H9 (cell line): ENCODE results near the gene ARHGAP4. TPM values are rescaled to one million over a fixed set of nuclear protein-coding genes. Genes with fewer than 3 reads are reported as not detected.
A peak's percentile ranks its signal among the peaks of the same experiment; 100 is the strongest.

Experiments used
- DNase-seq: peaks from one replicate; pipeline ENCODE4 v3.0.0-alpha.2; 2017
- H2AFZ ChIP-seq: one replicate; pipeline ENCODE4 v1.6.1; 2013; ENCODE audit warnings: mild to moderate bottlenecking, low read length, control low read depth, moderate library complexity
- H2AK5ac ChIP-seq: 2 replicates; pipeline ENCODE4 v1.6.1; 2013; ENCODE audit warnings: low read length, control low read depth, mixed read lengths; ENCODE audit not compliant: insufficient read length
- H2BK120ac ChIP-seq: one replicate; pipeline ENCODE4 v1.6.1; 2013; ENCODE audit warnings: low read depth, mild to moderate bottlenecking, low read length, control low read depth, inconsistent platforms; ENCODE audit not compliant: poor library complexity, severe bottlenecking
- H2BK12ac ChIP-seq: 2 replicates; pipeline ENCODE4 v1.6.1; 2013; ENCODE audit warnings: low read length, control low read depth, mixed read lengths, low read depth; ENCODE audit not compliant: insufficient read length
- H2BK15ac ChIP-seq: 2 replicates; pipeline ENCODE4 v1.6.1; 2013; ENCODE audit warnings: low read depth, low read length, control low read depth
- H2BK20ac ChIP-seq: one replicate; pipeline ENCODE4 v1.6.1; 2013; ENCODE audit warnings: low read depth, mild to moderate bottlenecking, low read length, control low read depth, inconsistent platforms; ENCODE audit not compliant: poor library complexity, severe bottlenecking
- H2BK5ac ChIP-seq: 2 replicates; pipeline ENCODE4 v1.6.1; 2013; ENCODE audit warnings: low read length, control low read depth, mixed read lengths; ENCODE audit not compliant: insufficient read length
- H3K14ac ChIP-seq: 2 replicates; pipeline ENCODE4 v1.6.1; 2013; ENCODE audit warnings: low read length, control low read depth; ENCODE audit not compliant: insufficient read depth
- H3K18ac ChIP-seq: 2 replicates; pipeline ENCODE4 v1.6.1; 2013; ENCODE audit warnings: low read depth, mild to moderate bottlenecking, mixed read lengths, low read length, control low read depth; ENCODE audit not compliant: insufficient read length
- H3K23ac ChIP-seq: 2 replicates; pipeline ENCODE4 v1.6.1; 2013; ENCODE audit warnings: low read length, control low read depth, mixed read lengths, low read depth; ENCODE audit not compliant: insufficient read length
- H3K23me2 ChIP-seq: 2 replicates; pipeline ENCODE4 v1.6.1; 2013; ENCODE audit warnings: low read depth, mild to moderate bottlenecking, mixed read lengths, low read length, control low read depth; ENCODE audit not compliant: insufficient read length, poor library complexity, severe bottlenecking
- H3K27ac ChIP-seq: 2 replicates; pipeline ENCODE4 v1.5.1; 2013; ENCODE audit warnings: low read length, control low read depth, mixed read lengths, low read depth; ENCODE audit not compliant: insufficient read length
- H3K27me3 ChIP-seq: 2 replicates; pipeline ENCODE4 v1.6.1; 2013; ENCODE audit warnings: low read length, control low read depth, inconsistent platforms; ENCODE audit not compliant: insufficient read depth
- H3K4ac ChIP-seq: 2 replicates; pipeline ENCODE4 v1.6.1; 2013; ENCODE audit warnings: low read depth, mild to moderate bottlenecking, control low read depth, inconsistent platforms, low read length, moderate library complexity
- H3K4me1 ChIP-seq: 2 replicates; pipeline ENCODE4 v1.6.1; 2013; ENCODE audit warnings: low read length, control low read depth, inconsistent platforms; ENCODE audit not compliant: insufficient read depth
- H3K4me2 ChIP-seq: 2 replicates; pipeline ENCODE4 v1.6.1; 2013; ENCODE audit warnings: low read length, control low read depth, mixed read lengths; ENCODE audit not compliant: insufficient read length, insufficient read depth
- H3K56ac ChIP-seq: 2 replicates; pipeline ENCODE4 v1.6.1; 2013; ENCODE audit warnings: low read depth, mild to moderate bottlenecking, mixed read lengths, low read length, control low read depth; ENCODE audit not compliant: insufficient read length
- H3K79me1 ChIP-seq: 2 replicates; pipeline ENCODE4 v1.6.1; 2013; ENCODE audit warnings: low read depth, mild to moderate bottlenecking, moderate library complexity, low read length, control low read depth, inconsistent platforms; ENCODE audit not compliant: insufficient read depth, poor library complexity, severe bottlenecking
- H3K79me2 ChIP-seq: 2 replicates; pipeline ENCODE4 v1.6.1; 2013; ENCODE audit warnings: low read length, control low read depth, inconsistent platforms; ENCODE audit not compliant: insufficient read depth
- H3K9ac ChIP-seq: 2 replicates; pipeline ENCODE4 v1.6.1; 2013; ENCODE audit warnings: low read length, control low read depth, mixed read lengths; ENCODE audit not compliant: insufficient read length; ENCODE audit errors: extremely low read depth
- H3K9me3 ChIP-seq: one replicate; pipeline ENCODE4 v1.6.1; 2013; ENCODE audit warnings: low read depth, low read length, inconsistent platforms; ENCODE audit not compliant: control insufficient read depth
- H3T11ph ChIP-seq: one replicate; pipeline ENCODE4 v1.6.1; 2013; ENCODE audit warnings: mild to moderate bottlenecking, low read length, control low read depth, inconsistent platforms
- H4K20me1 ChIP-seq: one replicate; pipeline ENCODE4 v1.6.1; 2013; ENCODE audit not compliant: control insufficient read depth, insufficient read length, insufficient read depth
- H4K5ac ChIP-seq: 2 replicates; pipeline ENCODE4 v1.6.1; 2013; ENCODE audit warnings: low read depth, mild to moderate bottlenecking, mixed read lengths, low read length, control low read depth; ENCODE audit not compliant: insufficient read length
- H4K8ac ChIP-seq: replicated peaks from 2 replicates; pipeline ENCODE4 v1.6.1; 2013; ENCODE audit warnings: low read length, control low read depth, mixed read lengths, low read depth; ENCODE audit not compliant: insufficient read length
- H4K91ac ChIP-seq: 2 replicates; pipeline ENCODE4 v1.6.1; 2013; ENCODE audit warnings: low read depth, mild to moderate bottlenecking, moderate library complexity, mixed read lengths, low read length, control low read depth; ENCODE audit not compliant: insufficient read length
- H3K27ac Mint-ChIP-seq, 3 experiments: 2 replicates in 2 of 3; 3 replicates in 1 of 3; pipeline ENCODE4 v1.8.0; 2020 to 2021; ENCODE audit warnings: mixed read lengths in 3 of 3, mild to moderate bottlenecking in 1 of 3, moderate library complexity in 1 of 3
- H3K27me3 Mint-ChIP-seq: 2 replicates; pipeline ENCODE4 v1.8.0; 2021; ENCODE audit warnings: low read depth, mild to moderate bottlenecking, moderate library complexity, mixed read lengths
- H3K36me3 Mint-ChIP-seq, 3 experiments: 2 replicates in 2 of 3; 3 replicates in 1 of 3; pipeline ENCODE4 v1.8.0; 2020 to 2021; ENCODE audit warnings: low read depth in 3 of 3, mixed read lengths in 3 of 3; ENCODE audit not compliant: insufficient read depth in 1 of 3
- H3K4me1 Mint-ChIP-seq, 2 experiments: 2 replicates each; pipeline ENCODE4 v1.8.0; 2020; ENCODE audit warnings: mixed read lengths in 2 of 2
- H3K4me3 Mint-ChIP-seq, 2 experiments: 2 replicates in 1 of 2; 3 replicates in 1 of 2; pipeline ENCODE4 v1.8.0; 2020 to 2021; ENCODE audit warnings: mild to moderate bottlenecking in 2 of 2, mixed read lengths in 2 of 2, moderate library complexity in 1 of 2
- H3K9me3 Mint-ChIP-seq, 2 experiments: 2 replicates in 1 of 2; 3 replicates in 1 of 2; pipeline ENCODE4 v1.8.0; 2020; ENCODE audit warnings: mild to moderate bottlenecking in 2 of 2, mixed read lengths in 2 of 2, moderate library complexity in 1 of 2
- CTCF ChIP-seq: fragments of 200-600 bp; sonication (generic); conservative IDR thresholded peaks from 3 replicates; pipeline ENCODE4 v1.8.0; 2021; ENCODE audit warnings: antibody characterized with exemption, mild to moderate bottlenecking
- WGBS: extraction: QIAGEN DNeasy Blood & Tissue Kit; methylation state at CpG from one replicate; pipeline ENCODE4 v1.1.7; 2013; ENCODE audit warnings: missing lambda C conversion rate, low lambda C conversion rate, mixed read lengths; ENCODE audit not compliant: insufficient read length; ENCODE audit errors: extremely low coverage; 5-methylcytosine and 5-hydroxymethylcytosine counted together
- total RNA-seq: library from RNA; stranded (reverse); gene quantifications from 2 replicates; pipeline ENCODE4 v1.2.1, GENCODE V29; 2021

Gene ARHGAP4
- total RNA-seq, 1 experiment from 2014 or later, result 37.8 TPM

GRCh38 chrX:153935326-153935851 is 9.3 kb upstream of the ARHGAP4 start:
- no peak overlapping the region for H4K91ac ChIP-seq
- peaks cover 8 to 23% of the 10 kb centered on the region in 2 experiments; a peak in 3 of 4 replicates for H3K4me1 Mint-ChIP-seq
- H2AFZ ChIP-seq, result no peak overlapping the region
- H3K23me2 ChIP-seq, result peaks cover 7% of the 10 kb centered on the region
- H3K4ac ChIP-seq, result no peak overlapping the region
- H3K14ac ChIP-seq, result no peak overlapping the region
- no peaks in the 10 kb centered on the region for H3K4me1 ChIP-seq
- H3K9ac ChIP-seq, result no peak overlapping the region
- H4K8ac ChIP-seq, result no peak overlapping the region
- H2BK120ac ChIP-seq, result no peak overlapping the region
- peak overlapping the region; percentile 50 to 77 for H3K4me3 Mint-ChIP-seq
- H3K79me2 ChIP-seq, result no peaks in the 10 kb centered on the region; the same call in 1 of the 2 replicates
- no peak overlapping the region for H2BK12ac ChIP-seq
- no peak overlapping the region for H3K18ac ChIP-seq
- H3K27ac Mint-ChIP-seq, result no peak overlapping the region
- H3K36me3 Mint-ChIP-seq, result peaks cover 24 to 43% (median 27%) of the 10 kb centered on the region in 3 experiments
- H2BK20ac ChIP-seq, result no peak overlapping the region
- no peaks in the 10 kb centered on the region for H3K27me3 Mint-ChIP-seq
- H4K20me1 ChIP-seq, result no peaks in the 10 kb centered on the region
- no peak overlapping the region for H3K27ac ChIP-seq
- TF ChIP-seq CTCF, result no peak
- H3K27me3 ChIP-seq, result no peaks in the 10 kb centered on the region
- H3K56ac ChIP-seq, result no peak overlapping the region
- no peak overlapping the region for H2BK5ac ChIP-seq
- H3K23ac ChIP-seq, result no peak overlapping the region
- H3T11ph ChIP-seq, result no peak overlapping the region
- H3K9me3 Mint-ChIP-seq, result peaks cover 68 to 73% of the 10 kb centered on the region in 2 experiments
- no peak overlapping the region for H2AK5ac ChIP-seq
- WGBS, result no CpG with 5 or more reads among the region's 32 CpGs
- H3K9me3 ChIP-seq, result peaks cover 26% of the 10 kb centered on the region
- peak; percentile 69 for DNase-seq
- H4K5ac ChIP-seq, result no peak overlapping the region
- no peaks in the 10 kb centered on the region for H3K79me1 ChIP-seq
- H3K4me2 ChIP-seq, result no peak overlapping the region
- no peak overlapping the region for H2BK15ac ChIP-seq
